T1000 (cell line): ENCODE results near the gene VWA3A.
A peak's percentile ranks its signal among the peaks of the same experiment; 100 is the strongest.
"Not testable (repeated sequence)": the region's sequence is repeated elsewhere in the genome, so short reads cannot be mapped to it uniquely, and the experiment has no call there.

Experiments
- DNase-seq: peaks from one replicate; lab custom pipeline; 2025; ENCODE audit warnings: mixed read lengths; lab: John Stamatoyannopoulos, UW

The VWA3A gene

GRCh38 chr16:22183901-22184614, 91.7 kb downstream of the VWA3A start:
- DNase-seq, result no peak

- no peak for DNase-seq
Observed at GRCh38 chr16:22184615-22184968, 92.3 kb downstream of the VWA3A start.

GRCh38 chr16:22186517-22186916, 94.2 kb downstream of the VWA3A start:
- DNase-seq, result no peak

GRCh38 chr16:22188267-22188594, 95.9 kb downstream of the VWA3A start:
- no peak for DNase-seq

- peak; percentile 66 for DNase-seq
Observed at GRCh38 chr16:22188595-22189442, 96.5 kb downstream of the VWA3A start.

GRCh38 chr16:22189473-22190080, 97.2 kb downstream of the VWA3A start:
- DNase-seq, result no peak

GRCh38 chr16:22190081-22190775, 97.9 kb downstream of the VWA3A start:
- no peak for DNase-seq

GRCh38 chr16:22190776-22191531, 98.6 kb downstream of the VWA3A start:
- peak; percentile 99 for DNase-seq

- DNase-seq, result no peak
Observed at GRCh38 chr16:22191532-22192260, 99.4 kb downstream of the VWA3A start.

- no peak for DNase-seq
Observed at GRCh38 chr16:22192261-22193062, 100.1 kb downstream of the VWA3A start.

GRCh38 chr16:22193063-22193411, 100.7 kb downstream of the VWA3A start:
- DNase-seq, result no peak

- DNase-seq, result no peak
Observed at GRCh38 chr16:22194707-22195444, 102.5 kb downstream of the VWA3A start.

GRCh38 chr16:22195445-22195694, 103.0 kb downstream of the VWA3A start:
- no peak for DNase-seq

- peak; percentile 93 for DNase-seq
Observed at GRCh38 chr16:22195695-22196558, 103.6 kb downstream of the VWA3A start.

GRCh38 chr16:22196559-22197168, 104.3 kb downstream of the VWA3A start:
- DNase-seq, result not testable (repeated sequence)

- no peak for DNase-seq
Observed at GRCh38 chr16:22198547-22199293, 106.4 kb downstream of the VWA3A start.

- DNase-seq, result no peak
Observed at GRCh38 chr16:22202261-22202637, 109.9 kb downstream of the VWA3A start.

GRCh38 chr16:22203091-22203490, 110.8 kb downstream of the VWA3A start:
- DNase-seq, result no peak
